Body of pancreas (tissue), 4 donors: Measurements from ENCODE around the gene SNRPB2.

ENCODE experiments used
- POLR2A ChIP-seq, 3 donors: fragments of 450-650 bp; IDR thresholded peaks; one replicate each; pipeline ENCODE4 v1.6.1; 2016; ENCODE audit warnings: antibody characterized with exemption in 3 of 3, mild to moderate bottlenecking in 2 of 3
- TF ChIP-seq, protein P1 (sequence below), 7 experiments: fragments of 450-650 bp in 4 of 7; fragments of 200-600 bp in 3 of 7; sonication (generic) in 3 of 7; IDR thresholded peaks; one replicate each; pipeline ENCODE4 v1.5.1; 2016 to 2019; ENCODE audit warnings: antibody characterized with exemption in 7 of 7

DNA sequence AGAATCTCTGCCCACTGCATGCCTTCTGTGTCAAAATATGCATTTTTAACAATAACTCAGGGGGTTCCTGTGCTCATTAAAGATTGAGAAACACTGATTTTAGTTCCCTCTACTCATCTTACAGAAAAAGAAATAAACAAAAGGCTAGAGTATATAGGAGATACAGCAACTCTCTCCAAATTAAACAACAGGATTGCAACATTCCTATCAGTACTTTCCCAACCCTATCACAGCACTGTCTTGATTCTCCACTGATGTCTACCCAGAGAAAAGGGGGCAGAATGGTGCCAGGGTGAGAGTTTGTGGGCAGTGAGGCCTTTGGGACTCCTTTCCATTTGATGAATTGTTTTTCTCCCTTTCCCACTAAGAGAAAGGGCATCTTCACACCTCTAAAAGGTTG lies 23.1 kb downstream of the SNRPB2 start:
- TF ChIP-seq, protein P1, sequence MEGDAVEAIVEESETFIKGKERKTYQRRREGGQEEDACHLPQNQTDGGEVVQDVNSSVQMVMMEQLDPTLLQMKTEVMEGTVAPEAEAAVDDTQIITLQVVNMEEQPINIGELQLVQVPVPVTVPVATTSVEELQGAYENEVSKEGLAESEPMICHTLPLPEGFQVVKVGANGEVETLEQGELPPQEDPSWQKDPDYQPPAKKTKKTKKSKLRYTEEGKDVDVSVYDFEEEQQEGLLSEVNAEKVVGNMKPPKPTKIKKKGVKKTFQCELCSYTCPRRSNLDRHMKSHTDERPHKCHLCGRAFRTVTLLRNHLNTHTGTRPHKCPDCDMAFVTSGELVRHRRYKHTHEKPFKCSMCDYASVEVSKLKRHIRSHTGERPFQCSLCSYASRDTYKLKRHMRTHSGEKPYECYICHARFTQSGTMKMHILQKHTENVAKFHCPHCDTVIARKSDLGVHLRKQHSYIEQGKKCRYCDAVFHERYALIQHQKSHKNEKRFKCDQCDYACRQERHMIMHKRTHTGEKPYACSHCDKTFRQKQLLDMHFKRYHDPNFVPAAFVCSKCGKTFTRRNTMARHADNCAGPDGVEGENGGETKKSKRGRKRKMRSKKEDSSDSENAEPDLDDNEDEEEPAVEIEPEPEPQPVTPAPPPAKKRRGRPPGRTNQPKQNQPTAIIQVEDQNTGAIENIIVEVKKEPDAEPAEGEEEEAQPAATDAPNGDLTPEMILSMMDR (IDR thresholded peaks at IDR 0.05): no peak
- no peak for TF ChIP-seq POLR2A (IDR thresholded peaks at IDR 0.05)
